ENCODE results near the gene CPE.

GRCh38 chr4:165368114-165368513 lies 10.7 kb upstream of the CPE start:
- TF ChIP-seq CTCF (IDR thresholded peaks at IDR 0.05; ENCODE audit: low read depth, low read length) = no peak
- no peak for TF ChIP-seq EZH2phosphoT487 (IDR thresholded peaks at IDR 0.05; ENCODE audit: low read depth)
